ENCODE data around the gene DGKI. TPM values are rescaled to one million over a fixed set of nuclear protein-coding genes. Genes with fewer than 3 reads are reported as not detected.

DGKI gene
- total RNA-seq, 1 donor from 2014 or later, result 0.69 TPM

GRCh38 chr7:137546671-137547070 lies 300.1 kb downstream of the DGKI start:
- no peaks in the 10 kb centered on the region for H3K36me3 Mint-ChIP-seq (ENCODE audit: low read depth, unreplicated experiment)
- no peaks in the 10 kb centered on the region for H3K9me3 Mint-ChIP-seq (ENCODE audit: unreplicated experiment)
- H3K4me3 Mint-ChIP-seq (ENCODE audit: unreplicated experiment), result no peak overlapping the region
- DNase-seq (ENCODE audit: low spot score), result no peak
- TF ChIP-seq CTCF (IDR thresholded peaks at IDR 0.05; ENCODE audit: unreplicated experiment), result no peak
- no peaks in the 10 kb centered on the region for H3K27me3 Mint-ChIP-seq (ENCODE audit: unreplicated experiment)
- H3K27ac Mint-ChIP-seq (ENCODE audit: unreplicated experiment), result no peak overlapping the region
- H3K4me1 Mint-ChIP-seq (ENCODE audit: unreplicated experiment), result no peaks in the 10 kb centered on the region

GRCh38 chr7:137546009-137546408 lies 300.8 kb downstream of the DGKI start:
- Mint-ChIP-seq H3K4me1 (ENCODE audit: unreplicated experiment) (no peaks in the 10 kb centered on the region), H3K36me3 (ENCODE audit: low read depth, unreplicated experiment) (no peaks in the 10 kb centered on the region), H3K9me3 (ENCODE audit: unreplicated experiment) (no peaks in the 10 kb centered on the region), H3K27me3 (ENCODE audit: unreplicated experiment) (no peaks in the 10 kb centered on the region), H3K27ac (ENCODE audit: unreplicated experiment) (peak overlapping the region; percentile 42), H3K4me3 (ENCODE audit: unreplicated experiment) (no peak overlapping the region)
- no peak for DNase-seq (ENCODE audit: low spot score)
- TF ChIP-seq CTCF (IDR thresholded peaks at IDR 0.05; ENCODE audit: unreplicated experiment), result no peak

- Mint-ChIP-seq H3K9me3 (ENCODE audit: unreplicated experiment) (no peaks in the 10 kb centered on the region), H3K4me1 (ENCODE audit: unreplicated experiment) (no peaks in the 10 kb centered on the region), H3K27me3 (ENCODE audit: unreplicated experiment) (no peaks in the 10 kb centered on the region), H3K36me3 (ENCODE audit: low read depth, unreplicated experiment) (no peaks in the 10 kb centered on the region), H3K4me3 (ENCODE audit: unreplicated experiment) (no peak overlapping the region), H3K27ac (ENCODE audit: unreplicated experiment) (no peak overlapping the region)
- DNase-seq (ENCODE audit: low spot score), result no peak
- TF ChIP-seq CTCF (IDR thresholded peaks at IDR 0.05; ENCODE audit: unreplicated experiment), result no peak
These were observed 301.6 kb downstream of the DGKI start for GRCh38 chr7:137545059-137545716.

GRCh38 chr7:137544453-137545058 lies 302.2 kb downstream of the DGKI start:
- H3K4me1 Mint-ChIP-seq (ENCODE audit: unreplicated experiment), result no peaks in the 10 kb centered on the region
- no peaks in the 10 kb centered on the region for H3K27me3 Mint-ChIP-seq (ENCODE audit: unreplicated experiment)
- no peak overlapping the region for H3K4me3 Mint-ChIP-seq (ENCODE audit: unreplicated experiment)
- TF ChIP-seq CTCF (IDR thresholded peaks at IDR 0.05; ENCODE audit: unreplicated experiment), result no peak
- no peak overlapping the region for H3K27ac Mint-ChIP-seq (ENCODE audit: unreplicated experiment)
- H3K36me3 Mint-ChIP-seq (ENCODE audit: low read depth, unreplicated experiment), result no peaks in the 10 kb centered on the region
- H3K9me3 Mint-ChIP-seq (ENCODE audit: unreplicated experiment), result no peaks in the 10 kb centered on the region
- no peak for DNase-seq (ENCODE audit: low spot score)

- H3K9me3 Mint-ChIP-seq (ENCODE audit: unreplicated experiment), result no peaks in the 10 kb centered on the region
- TF ChIP-seq CTCF (IDR thresholded peaks at IDR 0.05; ENCODE audit: unreplicated experiment), result no peak
- no peak overlapping the region for H3K4me3 Mint-ChIP-seq (ENCODE audit: unreplicated experiment)
- H3K27ac Mint-ChIP-seq (ENCODE audit: unreplicated experiment), result no peak overlapping the region
- H3K27me3 Mint-ChIP-seq (ENCODE audit: unreplicated experiment), result peaks cover 2% of the 10 kb centered on the region
- no peak for DNase-seq (ENCODE audit: low spot score)
- H3K36me3 Mint-ChIP-seq (ENCODE audit: low read depth, unreplicated experiment), result no peaks in the 10 kb centered on the region
- H3K4me1 Mint-ChIP-seq (ENCODE audit: unreplicated experiment), result no peaks in the 10 kb centered on the region
These were observed 307.6 kb downstream of the DGKI start for GRCh38 chr7:137539111-137539715.

Data from endothelial cell (in vitro differentiated cells).